NT2/D1 (cell line): ENCODE results near the gene HIP1.

Source experiments
- YY1 ChIP-seq: IDR thresholded peaks from 2 replicates; pipeline ENCODE4 v1.6.1; 2011; ENCODE audit not compliant: insufficient read length, insufficient read depth
- ZNF274 ChIP-seq: IDR thresholded peaks from 2 replicates; pipeline ENCODE4 v1.6.1; 2011; ENCODE audit warnings: mild to moderate bottlenecking, low read depth, low read length

DNA sequence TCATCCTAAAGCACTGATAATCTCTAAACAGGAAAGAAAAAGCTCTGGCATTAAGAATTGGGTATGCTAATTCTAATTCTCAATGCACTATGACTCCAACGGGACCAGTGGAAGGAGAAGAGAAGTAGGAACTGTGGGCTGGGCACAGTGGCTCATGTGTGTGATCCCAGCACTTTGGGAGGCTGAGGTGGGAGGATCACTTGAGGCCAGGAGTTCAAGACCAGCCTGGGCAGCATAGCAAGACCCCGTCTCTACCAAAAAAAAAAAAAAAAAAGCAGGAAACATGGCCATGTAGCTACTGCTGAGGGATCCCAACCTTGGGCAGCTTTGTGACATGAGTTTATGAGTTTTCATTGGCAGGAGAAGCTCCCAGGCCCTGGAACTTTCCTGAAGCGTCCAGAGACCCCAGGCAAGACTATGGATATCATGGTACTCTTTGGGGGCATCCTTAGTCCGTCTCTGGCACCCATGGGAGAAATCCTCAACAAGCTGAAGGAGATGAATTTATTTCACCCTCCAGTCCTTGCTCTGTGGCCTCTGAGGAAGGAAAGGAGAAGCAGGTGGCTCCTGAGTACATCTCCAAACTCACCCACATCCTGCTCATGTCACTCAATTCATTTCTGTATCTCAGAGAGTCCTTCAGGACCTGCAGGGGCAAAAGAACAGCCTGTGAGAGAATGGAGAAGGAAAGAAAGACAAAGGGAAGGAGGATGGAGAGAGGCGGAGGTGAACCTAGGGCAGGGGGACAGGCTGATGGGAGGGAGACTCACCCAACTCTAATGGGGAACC is 147.1 kb downstream of the HIP1 start:
- no peak for TF ChIP-seq ZNF274
- no peak for TF ChIP-seq YY1
